Left ventricle myocardium superior (tissue), 1 donor: ENCODE data around the gene MT3. TPM values are rescaled to one million over a fixed set of nuclear protein-coding genes. Genes with fewer than 3 reads are reported as not detected.
"Not testable (repeated sequence)": the region's sequence is repeated elsewhere in the genome, so short reads cannot be mapped to it uniquely, and the experiment has no call there.

ENCODE experiments used
- ATAC-seq: fragments of 200-7000 bp; cut with Tn5 transposase; one replicate; pipeline ENCODE4 v1.9.1; 2020; ENCODE audit warnings: mild to moderate bottlenecking, moderate library complexity
- DNase-seq: peaks from one replicate; pipeline ENCODE4 v3.0.0-alpha.2; 2020
- intact Hi-C: fragments of 100-400 bp; cut with micrococcal nuclease; formaldehyde crosslinking; loops from one replicate; pipeline ENCODE4 v1.11.0; 2022
- total RNA-seq: library from RNA; stranded (reverse); fragmentation: NEBNext Ultra II Directional; extraction: Animal tissue kit (Norgen Biotek cat#: 25700); gene quantifications from one replicate; pipeline ENCODE4 v1.2.1, GENCODE V29; 2021
- donor health status: DM: no; HTN: yes; CAD: no; lungs with severe emphysema.

Gene MT3
- total RNA-seq, 1 donor from 2014 or later: 3.8 TPM

DNA sequence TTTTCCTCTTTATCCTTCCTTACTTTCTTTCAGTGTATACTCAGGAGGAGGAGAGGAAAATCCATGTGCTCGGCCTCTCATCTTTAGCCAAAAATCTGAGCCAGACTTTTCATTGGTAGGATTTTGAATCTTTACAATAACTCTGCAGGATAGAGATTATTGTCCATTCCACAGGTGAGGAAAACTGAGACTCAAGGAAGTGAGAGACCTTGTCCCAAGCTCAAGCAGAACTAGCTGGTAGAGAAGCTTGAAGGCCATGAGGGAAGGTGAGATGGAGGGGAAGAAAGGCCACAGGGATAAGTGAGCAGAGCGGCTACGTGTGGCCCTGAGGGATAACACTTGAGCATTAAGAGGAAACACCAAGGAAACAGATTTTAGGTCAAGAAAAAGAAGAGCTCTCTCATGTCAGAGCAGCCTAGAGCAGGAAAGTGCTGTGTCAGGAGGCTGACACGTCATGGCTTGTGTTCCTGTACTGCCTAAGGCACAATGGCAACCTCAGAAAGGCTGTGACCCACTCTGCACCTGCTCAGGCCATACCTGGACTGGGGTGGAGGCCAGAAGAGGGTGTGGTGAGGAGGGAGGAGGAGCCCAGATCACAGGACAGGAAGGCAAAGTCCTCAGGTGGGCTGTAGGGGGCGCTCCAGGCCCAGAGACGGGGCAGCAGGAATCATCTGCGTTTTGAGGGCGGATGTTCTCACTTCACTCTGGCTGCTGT lies 12.6 kb upstream of the MT3 start:
- intact Hi-C loops: no loop called here
- ATAC-seq: peak; percentile 88
- peak; percentile 76 for DNase-seq

- ATAC-seq: no peak
- no peak for DNase-seq
- intact Hi-C loops: no loop called here
Measured at GRCh38 chr16:56577300-56577625, 12.1 kb upstream of the MT3 start.

DNA sequence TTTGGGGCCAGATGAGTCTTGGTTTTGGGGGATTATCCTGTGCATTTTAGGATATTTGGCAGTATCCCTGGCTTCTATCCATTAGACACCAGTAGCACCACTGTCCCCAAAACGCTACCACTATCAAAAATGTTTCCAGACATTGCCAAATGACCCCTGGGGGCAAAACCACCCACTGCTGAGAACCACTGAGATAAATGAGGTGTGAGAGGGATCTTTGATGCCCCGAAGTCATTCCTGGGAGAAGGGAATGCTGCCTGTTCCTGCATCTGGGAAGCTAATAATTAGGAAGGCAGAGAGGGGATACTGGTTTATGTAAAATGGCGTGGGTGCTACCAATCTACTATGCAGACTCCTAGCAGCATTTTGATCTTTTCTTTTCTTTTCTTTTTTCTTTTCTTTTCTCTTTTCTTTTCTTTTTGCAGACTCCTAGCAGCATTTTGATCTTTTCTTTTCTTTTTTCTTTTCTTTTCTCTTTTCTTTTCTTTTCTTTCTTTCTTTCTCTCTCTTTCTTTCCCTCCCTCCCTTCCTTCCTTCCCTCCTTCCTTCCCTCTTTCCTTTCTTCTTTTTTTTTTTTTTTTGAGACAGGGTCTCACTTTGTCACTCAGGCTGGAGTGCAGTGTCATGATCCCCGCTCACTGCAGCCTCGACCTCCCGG lies 8.8 kb upstream of the MT3 start:
- no peak for DNase-seq
- no peak for ATAC-seq
- intact Hi-C loops: no loop called here

DNA sequence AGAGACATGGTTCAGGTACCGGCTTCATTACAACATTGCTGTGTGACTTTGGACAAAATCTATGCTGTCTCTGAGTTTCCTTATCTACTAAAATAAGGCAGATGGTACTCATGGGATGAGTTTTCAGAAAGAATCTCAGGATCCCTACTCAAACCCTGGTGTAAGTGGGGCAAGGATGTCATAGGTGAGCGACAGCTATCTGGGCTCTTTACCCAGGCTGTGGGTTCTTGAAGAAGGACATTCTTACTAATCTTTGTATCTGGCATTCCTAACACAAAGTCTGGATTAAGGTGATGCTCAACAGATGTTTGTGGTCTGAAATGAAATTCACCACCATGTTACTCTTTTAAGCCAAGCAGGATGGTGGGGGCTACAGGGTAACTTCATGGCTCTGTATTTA lies 6.4 kb upstream of the MT3 start:
- intact Hi-C loops, DNase-seq, ATAC-seq: not testable (repeated sequence)

DNA sequence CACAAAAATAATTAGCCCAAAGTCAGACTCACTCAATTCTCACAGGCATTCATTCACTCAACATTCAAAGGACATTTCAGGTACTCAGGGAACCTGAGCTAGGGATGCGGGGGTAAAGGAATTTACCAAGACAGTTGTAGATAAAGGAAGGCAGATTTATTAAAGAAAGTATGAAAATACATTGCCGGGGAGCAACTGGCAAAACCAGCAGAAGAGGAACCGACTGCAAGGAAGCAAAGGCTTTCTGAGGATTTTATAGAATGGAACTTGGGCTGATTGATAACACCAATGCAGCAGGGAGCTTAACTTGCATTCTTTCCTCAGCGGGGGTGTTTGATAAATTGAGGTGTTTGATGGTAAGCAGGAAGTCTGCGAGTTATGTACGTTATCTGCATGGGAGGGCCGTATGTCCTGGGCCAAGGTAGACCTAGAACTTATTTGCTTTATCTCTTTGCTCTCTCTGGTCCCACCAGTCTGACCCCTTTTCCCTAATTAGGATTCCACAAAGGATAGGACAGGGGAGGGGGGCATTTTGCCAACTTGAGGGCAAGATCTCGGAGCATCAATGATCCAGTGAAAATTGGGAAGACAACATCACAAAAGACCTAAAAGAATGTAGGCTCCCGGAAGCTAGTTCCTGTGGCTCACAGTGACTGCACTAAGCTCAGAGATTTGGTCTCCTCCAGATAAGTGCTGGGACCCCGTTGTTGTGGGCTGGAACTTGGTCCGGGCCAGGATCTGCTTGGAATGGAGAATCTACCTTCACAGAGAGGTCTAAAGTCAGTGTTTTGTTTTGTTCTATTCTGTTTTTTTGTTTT lies 5.8 kb upstream of the MT3 start:
- intact Hi-C loops: no loop called here
- ATAC-seq: no peak
- no peak for DNase-seq

DNA sequence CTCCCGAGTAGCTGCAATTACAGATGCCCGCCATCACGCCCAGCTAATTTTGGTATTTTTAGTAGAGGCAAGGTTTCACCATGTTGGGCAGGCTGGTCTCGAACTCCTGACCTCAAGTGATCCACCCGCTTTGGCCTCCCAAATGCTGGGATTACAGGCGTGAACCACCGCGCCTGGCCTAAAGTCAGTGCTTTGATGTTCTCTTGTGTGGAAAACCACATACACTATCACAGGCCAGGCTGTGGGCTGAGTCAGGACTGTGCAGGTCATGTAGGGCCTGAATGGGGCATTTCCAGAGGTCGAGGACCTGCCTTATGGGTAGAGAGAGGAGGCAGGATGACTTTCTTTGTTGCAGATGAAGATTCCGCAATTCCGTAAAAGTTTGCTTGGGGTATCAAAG lies 5.1 kb upstream of the MT3 start:
- no peak for ATAC-seq
- intact Hi-C loops: no loop called here
- no peak for DNase-seq

GRCh38 chr16:56588781-56589140 lies 567 bp upstream of the MT3 start:
- ATAC-seq (no peak), DNase-seq (no peak)
- intact Hi-C loops: no loop called here

- ATAC-seq: no peak
- DNase-seq: no peak
- intact Hi-C loops: no loop called here
Measured at GRCh38 chr16:56591377-56592060, 2.2 kb downstream of the MT3 start.

DNA sequence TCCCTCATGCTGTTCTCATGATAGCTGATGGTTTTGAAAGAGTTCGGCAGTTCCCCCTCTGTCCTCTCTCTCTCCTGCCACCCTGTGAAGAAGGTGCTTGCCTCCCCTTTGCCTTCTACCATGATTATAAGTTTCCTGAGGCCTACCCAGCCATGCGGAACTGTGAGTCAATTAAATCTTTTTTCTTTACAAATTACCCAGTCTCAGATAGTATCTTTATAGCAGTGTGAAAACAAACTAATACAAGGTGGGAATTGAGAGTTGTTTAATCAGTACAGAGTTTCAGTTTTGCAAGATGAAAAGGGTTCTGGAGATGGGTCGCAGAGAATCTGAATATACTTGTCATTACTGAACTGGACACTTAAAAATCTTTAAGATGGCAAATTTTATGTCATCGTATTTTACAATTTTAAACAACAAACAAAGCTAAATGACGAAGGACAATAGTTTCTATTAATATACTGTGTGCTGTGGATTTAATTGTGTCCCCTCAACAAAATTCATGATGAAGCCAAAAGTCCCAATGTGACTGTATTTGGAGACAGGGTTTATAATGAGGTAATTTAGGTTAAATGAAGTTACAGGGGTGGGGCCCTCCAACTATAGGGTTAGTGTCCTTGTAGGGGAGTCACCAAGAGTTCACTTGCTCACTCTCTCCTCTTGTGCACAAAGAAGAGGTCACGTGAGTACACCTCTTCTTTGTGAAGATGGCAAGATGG lies 4.4 kb downstream of the MT3 start:
- ATAC-seq: no peak
- intact Hi-C loops: no loop called here
- DNase-seq: no peak

DNA sequence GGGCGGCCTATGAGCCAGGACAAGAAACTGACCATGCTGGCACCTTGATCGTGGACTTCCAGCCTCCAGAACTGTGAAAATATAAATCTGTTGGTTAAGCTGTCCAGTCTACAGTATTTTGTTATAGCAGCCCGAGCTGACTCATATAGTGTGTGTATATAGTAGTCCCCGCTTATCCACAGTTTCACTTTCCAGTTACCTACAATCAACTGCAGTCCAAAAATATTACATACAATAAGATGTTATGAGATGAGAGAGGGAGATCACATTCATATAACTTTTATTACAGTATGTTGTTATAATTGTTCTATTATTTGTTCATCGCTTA lies 4.9 kb downstream of the MT3 start:
- DNase-seq (no peak), ATAC-seq (no peak)
- intact Hi-C loops: no loop called here

DNA sequence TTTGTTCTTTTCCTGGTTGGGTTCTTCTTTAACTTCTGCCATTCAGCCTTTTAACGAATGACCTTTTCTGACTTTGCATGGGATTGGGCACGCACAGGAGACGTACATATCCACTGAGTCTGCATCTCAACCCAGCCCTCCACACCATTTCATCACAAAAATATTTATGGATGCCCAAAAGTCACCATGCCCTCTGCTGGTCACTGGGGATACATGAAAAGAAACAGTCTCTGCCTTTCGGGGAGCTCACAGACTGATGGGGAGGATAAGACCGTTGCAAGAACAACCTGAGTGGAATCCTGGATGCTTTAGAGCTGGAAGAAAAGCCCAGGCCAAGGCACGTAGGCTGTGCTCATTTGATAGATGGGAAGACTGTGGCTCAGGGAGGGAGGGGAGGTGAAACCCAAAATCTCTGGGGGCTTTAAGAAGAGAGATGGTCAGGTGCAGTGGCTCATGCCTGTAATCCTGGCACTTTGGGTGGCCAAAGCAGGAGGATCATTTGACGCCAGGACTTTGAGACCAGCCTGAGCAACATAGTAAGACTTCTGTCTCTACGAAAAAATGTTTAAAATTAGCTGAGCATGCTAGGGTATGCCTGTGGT lies 11.2 kb downstream of the MT3 start:
- DNase-seq (no peak), ATAC-seq (peak; percentile 29)
- intact Hi-C loops: loop anchor here (5.0 to 10.0 kb wide), 2 partner anchors 83 to 84 kb away; partner anchors contain the start of gene MT1X

- intact Hi-C loops: loop anchor here (5.0 to 10.0 kb wide), 2 partner anchors 83 to 84 kb away; partner anchors contain the start of gene MT1X
- DNase-seq (no peak), ATAC-seq (no peak)
Measured at GRCh38 chr16:56601325-56601724, 12.0 kb downstream of the MT3 start.

- ATAC-seq (peak; percentile 27), DNase-seq (peak; percentile 63)
- intact Hi-C loops: loop anchor here (5.0 to 10.0 kb wide), 2 partner anchors 81 to 86 kb away; partner anchors contain the start of gene MT1X
Measured at GRCh38 chr16:56603589-56603988, 14.3 kb downstream of the MT3 start.

DNA sequence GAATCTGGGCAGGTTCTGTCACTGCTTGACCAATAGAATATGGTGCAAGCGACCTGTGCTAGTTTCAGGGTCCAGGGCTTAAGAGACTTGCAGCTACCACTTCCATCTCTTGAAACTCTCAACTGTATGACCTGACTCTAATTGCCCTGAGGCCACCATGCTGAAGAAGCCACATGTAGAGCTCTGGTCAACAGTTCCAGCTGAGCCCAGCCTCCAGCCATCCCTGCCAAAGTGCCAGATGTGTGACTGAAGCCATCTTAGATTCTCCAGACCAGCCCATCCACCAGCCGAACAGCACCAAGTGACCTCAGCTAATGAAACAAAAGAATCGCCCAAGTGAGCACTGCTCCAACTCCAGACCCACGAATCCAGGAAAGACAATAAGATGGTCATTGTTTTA lies 15.6 kb downstream of the MT3 start:
- DNase-seq (no peak), ATAC-seq (no peak)
- intact Hi-C loops: loop anchor here (5.0 to 10.0 kb wide), 2 partner anchors 80 to 88 kb away; partner anchors contain the start of gene MT1X

- ATAC-seq: no peak
- DNase-seq: no peak
- intact Hi-C loops: loop anchor here (10.0 kb wide), 1 partner anchor 79 kb away; the partner anchor contains the start of gene MT1X
Measured at GRCh38 chr16:56605475-56605874, 16.1 kb downstream of the MT3 start.

DNA sequence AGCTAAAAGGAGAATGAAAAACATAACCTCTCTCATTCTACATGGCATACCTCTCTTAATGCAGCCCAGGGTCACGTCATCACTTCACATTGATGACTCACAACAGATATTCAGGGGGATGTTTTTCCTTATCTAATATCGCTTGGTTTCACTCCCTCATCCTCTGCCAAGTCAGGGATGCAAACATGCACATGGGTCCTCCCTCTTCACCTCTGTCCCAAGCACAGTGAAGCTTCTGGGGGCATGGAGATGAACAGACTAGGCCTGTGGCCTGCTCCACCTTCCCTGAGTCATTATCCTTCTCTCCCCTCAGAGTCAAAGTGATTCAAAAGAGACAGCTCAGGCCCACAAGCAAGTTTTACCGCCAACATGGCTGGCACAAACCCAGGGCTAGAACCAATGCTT lies 16.7 kb downstream of the MT3 start:
- intact Hi-C loops: loop anchor here (10.0 kb wide), 1 partner anchor 79 kb away; the partner anchor contains the start of gene MT1X

GRCh38 chr16:56606476-56607108 lies 17.3 kb downstream of the MT3 start:
- DNase-seq (no peak), ATAC-seq (no peak)
- intact Hi-C loops: loop anchor here (10.0 kb wide), 1 partner anchor 78 kb away; the partner anchor contains the start of gene MT1X

More for the DNA sequence above, 16.7 kb downstream of the MT3 start:
- peak; percentile 57 for DNase-seq
- ATAC-seq: no peak

- ATAC-seq (peak; percentile 7), DNase-seq (peak; percentile 65)
- intact Hi-C loops: loop anchor here (10.0 kb wide), 1 partner anchor 78 kb away; the partner anchor contains the start of gene MT1X
Measured at GRCh38 chr16:56607109-56607618, 17.8 kb downstream of the MT3 start.
